ENCODE data around the gene TPRG1.

TPRG1 gene

GRCh38 chr3:189233225-189233858 lies 61.6 kb downstream of the TPRG1 start:
- no peak for DNase-seq

- DNase-seq, result no peak
These were observed 63.4 kb downstream of the TPRG1 start for GRCh38 chr3:189235214-189235613.

- no peak for DNase-seq
These were observed 64.6 kb downstream of the TPRG1 start for GRCh38 chr3:189236352-189236751.

GRCh38 chr3:189237526-189237925 lies 65.8 kb downstream of the TPRG1 start:
- DNase-seq, result no peak

GRCh38 chr3:189238071-189238470 lies 66.3 kb downstream of the TPRG1 start:
- DNase-seq, result no peak

- DNase-seq, result no peak
These were observed 67.8 kb downstream of the TPRG1 start for GRCh38 chr3:189239616-189240015.

- no peak for DNase-seq
These were observed 78.2 kb downstream of the TPRG1 start for GRCh38 chr3:189249987-189250386.

- no peak for DNase-seq
These were observed 86.5 kb downstream of the TPRG1 start for GRCh38 chr3:189258261-189258660.

- no peak for DNase-seq
These were observed 89.1 kb downstream of the TPRG1 start for GRCh38 chr3:189260556-189261493.

GRCh38 chr3:189262746-189263145 lies 91.0 kb downstream of the TPRG1 start:
- no peak for DNase-seq

GRCh38 chr3:189267981-189268613 lies 96.3 kb downstream of the TPRG1 start:
- no peak for DNase-seq

GRCh38 chr3:189269365-189269764 lies 97.6 kb downstream of the TPRG1 start:
- DNase-seq, result no peak

GRCh38 chr3:189270248-189270832 lies 98.6 kb downstream of the TPRG1 start:
- no peak for DNase-seq

- no peak for DNase-seq
These were observed 100.8 kb downstream of the TPRG1 start for GRCh38 chr3:189272500-189273119.

GRCh38 chr3:189273736-189274135 lies 102.0 kb downstream of the TPRG1 start:
- no peak for DNase-seq

- no peak for DNase-seq
These were observed 103.4 kb downstream of the TPRG1 start for GRCh38 chr3:189275182-189275581.

GRCh38 chr3:189275852-189276251 lies 104.1 kb downstream of the TPRG1 start:
- no peak for DNase-seq

- DNase-seq, result peak; percentile 52
These were observed 104.9 kb downstream of the TPRG1 start for GRCh38 chr3:189276444-189277219.

GRCh38 chr3:189277711-189278110 lies 105.9 kb downstream of the TPRG1 start:
- DNase-seq, result no peak

GRCh38 chr3:189278221-189278620 lies 106.5 kb downstream of the TPRG1 start:
- no peak for DNase-seq

GRCh38 chr3:189282189-189282588 lies 110.4 kb downstream of the TPRG1 start:
- no peak for DNase-seq

GRCh38 chr3:189282741-189283140 lies 111.0 kb downstream of the TPRG1 start:
- no peak for DNase-seq
